Neural cell (in vitro differentiated cells): Measurements from ENCODE around the gene ZFYVE28. TPM values are rescaled to one million over a fixed set of nuclear protein-coding genes. Genes with fewer than 3 reads are reported as not detected.

ENCODE experiments used
- H2AFZ ChIP-seq: fragments of 200-600, 300-800 bp; sonication (generic), shearing (Covaris generic); 2 replicates; pipeline ENCODE4 v1.6.0; 2014; ENCODE audit warnings: low read depth, mild to moderate bottlenecking, antibody characterized with exemption, low read length, moderate library complexity
- H3F3A ChIP-seq: fragments of 200-600 bp; shearing (Covaris generic); 2 replicates; pipeline ENCODE4 v1.6.1; 2016; ENCODE audit warnings: mild to moderate bottlenecking, moderate library complexity, mixed read lengths, antibody characterized with exemption, low read length; ENCODE audit not compliant: insufficient read depth, poor library complexity, severe bottlenecking
- H3K27ac ChIP-seq: fragments of 200-600, 300-800 bp; sonication (generic), shearing (Covaris generic); 2 replicates; pipeline ENCODE4 v1.5.1; 2014; ENCODE audit warnings: mild to moderate bottlenecking, low read length, moderate library complexity
- H3K27me3 ChIP-seq: fragments of 300-800, 200-600 bp; sonication (generic), shearing (Covaris generic); 2 replicates; pipeline ENCODE4 v1.6.0; 2014; ENCODE audit warnings: mild to moderate bottlenecking, low read depth, low read length, moderate library complexity; ENCODE audit not compliant: insufficient read depth
- H3K36me3 ChIP-seq: fragments of 300-800, 200-600 bp; sonication (generic), shearing (Covaris generic); 2 replicates; pipeline ENCODE4 v1.5.1; 2014; ENCODE audit warnings: mild to moderate bottlenecking, antibody characterized with exemption, low read length, moderate library complexity; ENCODE audit not compliant: insufficient read depth
- H3K4me2 ChIP-seq: fragments of 300-800, 200-600 bp; sonication (generic), shearing (Covaris generic); 2 replicates; pipeline ENCODE4 v1.6.0; 2014; ENCODE audit warnings: mild to moderate bottlenecking, low read length
- H3K4me3 ChIP-seq: fragments of 300-800, 200-600 bp; sonication (generic), shearing (Covaris generic); 2 replicates; pipeline ENCODE4 v1.5.1; 2014; ENCODE audit warnings: mild to moderate bottlenecking, low read length, moderate library complexity
- H3K79me2 ChIP-seq: fragments of 200-600 bp; shearing (Covaris generic); replicated peaks from 2 replicates; pipeline ENCODE4 v1.6.0; 2014; ENCODE audit warnings: mild to moderate bottlenecking, low read length, moderate library complexity; ENCODE audit not compliant: insufficient read depth
- H3K9ac ChIP-seq: fragments of 300-800, 200-600 bp; sonication (generic), shearing (Covaris generic); 2 replicates; pipeline ENCODE4 v1.6.1; 2016; ENCODE audit warnings: mild to moderate bottlenecking, low read length, mixed read lengths
- H3K9me2 ChIP-seq: fragments of 200-600 bp; shearing (Covaris generic); 2 replicates; pipeline ENCODE4 v1.6.1; 2016; ENCODE audit warnings: mild to moderate bottlenecking, low read length, mixed read lengths; ENCODE audit not compliant: insufficient read depth
- H3K9me3 ChIP-seq: fragments of 200-600, 300-800 bp; sonication (generic), shearing (Covaris generic); 2 replicates; pipeline ENCODE4 v1.6.1; 2016; ENCODE audit warnings: mild to moderate bottlenecking, mixed run types, low read length, moderate library complexity, mixed read lengths
- H4K20me1 ChIP-seq: fragments of 200-600 bp; shearing (Covaris generic); 2 replicates; pipeline ENCODE4 v1.6.1; 2016; ENCODE audit warnings: mild to moderate bottlenecking, mixed run types; ENCODE audit not compliant: insufficient read depth
- CTCF ChIP-seq: fragments of 450-650 bp; IDR thresholded peaks from 2 replicates; pipeline ENCODE4 v1.5.1; 2014; ENCODE audit warnings: antibody characterized with exemption, mild to moderate bottlenecking, moderate library complexity; ENCODE audit not compliant: poor library complexity, severe bottlenecking
- EP300 ChIP-seq: fragments of 450-650 bp; conservative IDR thresholded peaks from 2 replicates; pipeline ENCODE4 v1.6.1; 2014; ENCODE audit warnings: antibody characterized with exemption, mild to moderate bottlenecking, moderate library complexity; ENCODE audit not compliant: poor library complexity, severe bottlenecking
- EZH2 ChIP-seq: fragments of 200-600, 300-800 bp; shearing (Covaris generic), sonication (generic); IDR thresholded peaks from 2 replicates; pipeline ENCODE4 v1.6.1; 2014; ENCODE audit warnings: antibody characterized with exemption, low read length, borderline replicate concordance, mild to moderate bottlenecking; ENCODE audit not compliant: insufficient read depth, poor library complexity, severe bottlenecking
- MXI1 ChIP-seq: fragments of 450-650 bp; conservative IDR thresholded peaks from 2 replicates; pipeline ENCODE4 v1.6.1; 2014; ENCODE audit warnings: antibody characterized with exemption, mild to moderate bottlenecking; ENCODE audit not compliant: poor library complexity, severe bottlenecking
- POLR2AphosphoS5 ChIP-seq: IDR thresholded peaks from 2 replicates; pipeline ENCODE4 v1.6.1; 2012
- RAD21 ChIP-seq: fragments of 450-650 bp; conservative IDR thresholded peaks from 2 replicates; pipeline ENCODE4 v1.6.1; 2014; ENCODE audit warnings: antibody characterized with exemption, mild to moderate bottlenecking, moderate library complexity
- REST ChIP-seq: IDR thresholded peaks from 2 replicates; pipeline ENCODE4 v1.6.1; 2012; ENCODE audit warnings: borderline replicate concordance
- SMC3 ChIP-seq: fragments of 450-650 bp; conservative IDR thresholded peaks from 2 replicates; pipeline ENCODE4 v1.6.1; 2014; ENCODE audit warnings: antibody characterized with exemption, mild to moderate bottlenecking, moderate library complexity; ENCODE audit not compliant: poor library complexity
- TAF1 ChIP-seq: IDR thresholded peaks from 2 replicates; pipeline ENCODE4 v1.6.1; 2012; ENCODE audit warnings: low read depth
- polyA plus RNA-seq: library from polyadenylated mRNA; depleted of rRNA; stranded (reverse); fragments of >200 nt; gene quantifications from 2 replicates; pipeline ENCODE4 v1.2.3, GENCODE V29; 2014

The ZFYVE28 gene
- polyA plus RNA-seq, 1 donor from 2014 or later, result 2.4 TPM

DNA sequence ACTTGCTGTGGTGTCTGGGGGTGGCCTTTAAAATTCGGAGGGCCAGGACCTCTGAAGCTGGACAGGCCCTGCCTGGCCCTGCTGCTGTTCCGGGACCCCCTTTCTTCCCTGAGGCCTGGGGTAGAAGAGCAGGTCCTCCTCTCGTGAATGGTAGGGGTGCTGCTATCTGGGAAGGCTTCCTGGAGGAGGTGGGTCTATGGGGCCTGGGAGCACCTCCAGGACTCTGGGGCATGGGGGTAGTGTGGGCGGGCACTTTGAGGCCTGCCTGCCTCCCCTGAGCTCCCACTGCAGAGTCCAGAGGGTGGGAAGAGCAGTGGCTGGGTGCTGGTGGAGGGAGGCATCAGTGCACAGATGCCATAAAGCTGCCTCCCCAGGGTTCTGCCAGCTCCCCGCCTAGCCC is 151.6 kb downstream of the ZFYVE28 start:
- TF ChIP-seq EP300 (no peak), POLR2AphosphoS5 (no peak), REST (no peak), SMC3 (no peak), TAF1 (no peak), EZH2 (no peak), MXI1 (no peak), RAD21 (no peak), CTCF (no peak)
- Histone ChIP-seq H3K27ac (no peak overlapping the region), H4K20me1 (no peaks in the 10 kb centered on the region), H3K9me2 (no peaks in the 10 kb centered on the region), H3K79me2 (no peaks in the 10 kb centered on the region), H3K4me2 (no peak overlapping the region), H3K27me3 (no peaks in the 10 kb centered on the region), H3F3A (no peaks in the 10 kb centered on the region), H3K9me3 (no peaks in the 10 kb centered on the region), H2AFZ (no peak overlapping the region), H3K9ac (no peak overlapping the region), H3K4me3 (no peak overlapping the region), H3K36me3 (no peaks in the 10 kb centered on the region)

- TF ChIP-seq MXI1 (no peak), RAD21 (no peak)
- H4K20me1 ChIP-seq, result no peaks in the 10 kb centered on the region
- peaks cover 5% of the 10 kb centered on the region for H3K79me2 ChIP-seq
- no peaks in the 10 kb centered on the region for H3K36me3 ChIP-seq
- no peak overlapping the region for H3K4me2 ChIP-seq
- H3K9me3 ChIP-seq, result no peaks in the 10 kb centered on the region
- no peak overlapping the region for H3K4me3 ChIP-seq
- no peak overlapping the region for H3K27ac ChIP-seq
- H3F3A ChIP-seq, result no peaks in the 10 kb centered on the region
- no peak overlapping the region for H3K9ac ChIP-seq
- no peak overlapping the region for H2AFZ ChIP-seq
- H3K9me2 ChIP-seq, result no peaks in the 10 kb centered on the region
- H3K27me3 ChIP-seq, result no peaks in the 10 kb centered on the region
These were observed 152.3 kb downstream of the ZFYVE28 start for GRCh38 chr4:2266181-2266580.
